H1 (cell line): ENCODE measurements around the gene LENG9.

Experiments used
- BCL11A ChIP-seq, 2 experiments: IDR thresholded peaks; one replicate each; pipeline ENCODE4 v1.6.1; 2011; ENCODE audit warnings: low read depth in 2 of 2, low read length in 2 of 2, mild to moderate bottlenecking in 2 of 2
- CTCF ChIP-seq, 3 experiments: IDR thresholded peaks; 1 replicate in 2 of 3; 2 replicates in 1 of 3; pipeline versions ENCODE4 v1.5.1 to v1.6.1; 2011; ENCODE audit warnings: low read length in 3 of 3, mild to moderate bottlenecking in 3 of 3, inconsistent platforms in 2 of 3, low read depth in 1 of 3, moderate library complexity in 1 of 3; ENCODE audit not compliant: insufficient read depth in 1 of 3; ENCODE audit errors: control extremely low read depth in 1 of 3
- EP300 ChIP-seq, 2 experiments: IDR thresholded peaks; 1 replicate in 1 of 2; 2 replicates in 1 of 2; pipeline ENCODE4 v1.6.1; 2011 to 2012; ENCODE audit warnings: low read depth in 2 of 2, low read length in 2 of 2, mild to moderate bottlenecking in 2 of 2, borderline replicate concordance in 1 of 2, inconsistent platforms in 1 of 2, moderate library complexity in 1 of 2
- MAX ChIP-seq: IDR thresholded peaks from 2 replicates; pipeline ENCODE4 v1.6.1; 2012; ENCODE audit warnings: inconsistent platforms
- POLR2A ChIP-seq, 2 experiments: IDR thresholded peaks; 1 replicate in 1 of 2; 2 replicates in 1 of 2; pipeline ENCODE4 v1.6.1; 2011; ENCODE audit warnings: low read depth in 2 of 2, low read length in 2 of 2, mild to moderate bottlenecking in 2 of 2; ENCODE audit errors: control extremely low read depth in 1 of 2
- SP1 ChIP-seq: IDR thresholded peaks from 2 replicates; pipeline ENCODE4 v1.6.1; 2011; ENCODE audit warnings: low read depth, low read length

GRCh38 chr19:54485851-54486250, 22.3 kb upstream of the LENG9 start:
- TF ChIP-seq CTCF (IDR thresholded peaks at IDR 0.05; ENCODE audit: control extremely low read depth in 1 of 3, insufficient read depth in 1 of 3, low read depth in 1 of 3, low read length in 3 of 3) (no peak), MAX (no peak), POLR2A (IDR thresholded peaks at IDR 0.05; ENCODE audit: control extremely low read depth in 1 of 2, low read depth in 2 of 2, low read length in 2 of 2) (no peak), BCL11A (IDR thresholded peaks at IDR 0.05; ENCODE audit: low read depth in 2 of 2, low read length in 2 of 2) (no peak), EP300 (IDR thresholded peaks at IDR 0.05; ENCODE audit: borderline replicate concordance in 1 of 2, low read depth in 2 of 2, low read length in 2 of 2) (no peak), SP1 (no peak)
